Measurements from ENCODE around the gene NUSAP1. TPM values are rescaled to one million over a fixed set of nuclear protein-coding genes. Genes with fewer than 3 reads are reported as not detected.

The NUSAP1 gene
- total RNA-seq, 2 experiments from 2014 or later = 293 to 411 TPM

DNA sequence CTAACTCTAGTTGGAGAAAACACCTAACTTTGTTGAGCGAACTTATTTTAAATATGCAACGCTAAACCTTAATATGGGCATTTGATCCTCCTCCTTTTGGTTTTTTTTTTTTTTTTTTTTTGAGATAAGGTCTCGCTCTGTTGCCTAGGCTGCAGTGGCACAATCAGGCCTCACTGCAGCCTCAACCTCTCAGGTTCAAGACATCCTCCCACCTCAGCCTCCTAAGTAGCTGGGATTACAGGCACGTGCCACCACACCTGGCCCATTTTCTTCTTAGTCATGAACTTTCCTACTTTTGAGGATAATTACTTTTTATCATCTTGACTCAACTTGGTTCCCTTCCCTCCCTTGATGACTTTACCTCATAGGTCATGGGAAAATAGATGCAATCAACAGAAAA is 3.9 kb downstream of the NUSAP1 start:
- peak overlapping the region; percentile 54 for H3K4me2 ChIP-seq (ENCODE audit: low read length)
- H3K79me2 ChIP-seq (ENCODE audit: insufficient read depth, low read depth, low read length) = peaks cover 90% of the 10 kb centered on the region
- TF ChIP-seq CTCF (conservative IDR thresholded peaks at IDR 0.05; ENCODE audit: low read length) (no peak), EZH2phosphoT487 (IDR thresholded peaks at IDR 0.05; ENCODE audit: borderline replicate concordance, low read depth, low read length) (no peak)
- no peak overlapping the region for H3K27ac ChIP-seq (ENCODE audit: low read depth, low read length, poor library complexity, severe bottlenecking)
- intact Hi-C loops (cut with micrococcal nuclease; ENCODE audit: unreplicated experiment) = loop anchor here (10.0 kb wide), 1 partner anchor 772 kb away; the partner anchor contains the start of genes CCDC32 and RPUSD2
- peaks cover 13% of the 10 kb centered on the region; the same call in 1 of the 2 replicates for H4K20me1 ChIP-seq (ENCODE audit: insufficient read depth, low read length)
- POLR2A ChIA-PET = interaction anchor here (0.6 to 1.1 kb wide), 4 partner anchors 12 to 437 kb away, joined by 6 to 9 read pairs (median 6); no protein-coding TSS in a partner anchor
- no TSS peak for BruUV-seq (replicated peaks)
- H3K9me2 ChIP-seq (ENCODE audit: insufficient read depth, low read length) = no peaks in the 10 kb centered on the region
- H3K36me3 ChIP-seq (ENCODE audit: insufficient read depth, low read length) = peaks cover 67% of the 10 kb centered on the region
- peak overlapping the region; percentile 37 for H3K4me3 ChIP-seq (ENCODE audit: low read depth, low read length, poor library complexity, severe bottlenecking)
- CTCF ChIA-PET (ENCODE audit: unreplicated experiment) = no interaction called here
- DNase-seq (ENCODE audit: low spot score) = peak; percentile 11
- H2AFZ ChIP-seq (ENCODE audit: low read length) = no peak overlapping the region
- no peaks in the 10 kb centered on the region for H3K9me3 ChIP-seq (ENCODE audit: low read length)
- H3K4me1 ChIP-seq (ENCODE audit: insufficient read depth, low read length, poor library complexity, severe bottlenecking) = peaks cover 19% of the 10 kb centered on the region

- DNase-seq (ENCODE audit: low spot score) = no peak
- H3K4me3 ChIP-seq (ENCODE audit: low read depth, low read length, poor library complexity, severe bottlenecking) = no peak overlapping the region
- no TSS peak for BruUV-seq (replicated peaks)
- no peaks in the 10 kb centered on the region for H3K9me2 ChIP-seq (ENCODE audit: insufficient read depth, low read length)
- H3K79me2 ChIP-seq (ENCODE audit: insufficient read depth, low read depth, low read length) = peaks cover 91% of the 10 kb centered on the region
- no peak for TF ChIP-seq CTCF (conservative IDR thresholded peaks at IDR 0.05; ENCODE audit: low read length)
- TF ChIP-seq EZH2phosphoT487 (IDR thresholded peaks at IDR 0.05; ENCODE audit: borderline replicate concordance, low read depth, low read length) = no peak
- H3K36me3 ChIP-seq (ENCODE audit: insufficient read depth, low read length) = peaks cover 72% of the 10 kb centered on the region
- H3K27ac ChIP-seq (ENCODE audit: low read depth, low read length, poor library complexity, severe bottlenecking) = no peak overlapping the region
- H3K9me3 ChIP-seq (ENCODE audit: low read length) = no peaks in the 10 kb centered on the region
- intact Hi-C loops (cut with micrococcal nuclease; ENCODE audit: unreplicated experiment) = loop anchor here (10.0 kb wide), 1 partner anchor 772 kb away; the partner anchor contains the start of genes CCDC32 and RPUSD2
- H3K4me1 ChIP-seq (ENCODE audit: insufficient read depth, low read length, poor library complexity, severe bottlenecking) = peaks cover 19% of the 10 kb centered on the region
- ChIA-PET POLR2A (interaction anchor here (0.6 to 1.1 kb wide), 3 partner anchors 13 to 385 kb away, joined by 3 to 9 read pairs (median 6); no protein-coding TSS in a partner anchor), CTCF (ENCODE audit: unreplicated experiment) (no interaction called here)
- no peak overlapping the region for H2AFZ ChIP-seq (ENCODE audit: low read length)
- H4K20me1 ChIP-seq (ENCODE audit: insufficient read depth, low read length) = peaks cover 13% of the 10 kb centered on the region; the same call in 1 of the 2 replicates
- peak overlapping the region; percentile 54; the same call in 1 of the 2 replicates for H3K4me2 ChIP-seq (ENCODE audit: low read length)
These were observed 4.4 kb downstream of the NUSAP1 start for GRCh38 chr15:41337047-41337446.

Data from OCI-LY7 (cell line).